NT2/D1 (cell line): ENCODE measurements around the gene SLC16A6.
"Not testable (repeated sequence)": the region's sequence is repeated elsewhere in the genome, so short reads cannot be mapped to it uniquely, and the experiment has no call there.

ENCODE experiments used
- DNase-seq: peaks from one replicate; pipeline ENCODE4 v3.0.0-alpha.2; 2011; ENCODE audit warnings: low read depth, low spot score
- H3K27me3 ChIP-seq: 2 replicates; pipeline ENCODE4 v1.6.0; 2011; ENCODE audit warnings: mild to moderate bottlenecking; ENCODE audit not compliant: insufficient read length, insufficient read depth
- H3K36me3 ChIP-seq: 2 replicates; pipeline ENCODE4 v1.6.1; 2011; ENCODE audit warnings: mild to moderate bottlenecking, low read length, mixed read lengths; ENCODE audit not compliant: insufficient read depth, insufficient read length
- H3K4me1 ChIP-seq: 2 replicates; pipeline ENCODE4 v1.5.1; 2011; ENCODE audit not compliant: insufficient read depth, insufficient read length
- H3K4me3 ChIP-seq: 2 replicates; pipeline ENCODE4 v1.5.1; 2011; ENCODE audit warnings: low read depth; ENCODE audit not compliant: insufficient read length
- H3K9ac ChIP-seq: 2 replicates; pipeline ENCODE4 v1.6.0; 2011; ENCODE audit warnings: low read depth; ENCODE audit not compliant: insufficient read length
- H3K9me3 ChIP-seq: 2 replicates; pipeline ENCODE4 v1.5.1; 2011; ENCODE audit warnings: mild to moderate bottlenecking, low read length; ENCODE audit not compliant: insufficient read depth
- SUZ12 ChIP-seq: IDR thresholded peaks from 2 replicates; pipeline ENCODE4 v1.6.1; 2011; ENCODE audit not compliant: insufficient read length, insufficient read depth; ENCODE audit errors: extremely low read depth
- YY1 ChIP-seq: IDR thresholded peaks from 2 replicates; pipeline ENCODE4 v1.6.1; 2011; ENCODE audit not compliant: insufficient read length, insufficient read depth
- ZNF274 ChIP-seq: IDR thresholded peaks from 2 replicates; pipeline ENCODE4 v1.6.1; 2011; ENCODE audit warnings: mild to moderate bottlenecking, low read depth, low read length

SLC16A6 gene

DNA sequence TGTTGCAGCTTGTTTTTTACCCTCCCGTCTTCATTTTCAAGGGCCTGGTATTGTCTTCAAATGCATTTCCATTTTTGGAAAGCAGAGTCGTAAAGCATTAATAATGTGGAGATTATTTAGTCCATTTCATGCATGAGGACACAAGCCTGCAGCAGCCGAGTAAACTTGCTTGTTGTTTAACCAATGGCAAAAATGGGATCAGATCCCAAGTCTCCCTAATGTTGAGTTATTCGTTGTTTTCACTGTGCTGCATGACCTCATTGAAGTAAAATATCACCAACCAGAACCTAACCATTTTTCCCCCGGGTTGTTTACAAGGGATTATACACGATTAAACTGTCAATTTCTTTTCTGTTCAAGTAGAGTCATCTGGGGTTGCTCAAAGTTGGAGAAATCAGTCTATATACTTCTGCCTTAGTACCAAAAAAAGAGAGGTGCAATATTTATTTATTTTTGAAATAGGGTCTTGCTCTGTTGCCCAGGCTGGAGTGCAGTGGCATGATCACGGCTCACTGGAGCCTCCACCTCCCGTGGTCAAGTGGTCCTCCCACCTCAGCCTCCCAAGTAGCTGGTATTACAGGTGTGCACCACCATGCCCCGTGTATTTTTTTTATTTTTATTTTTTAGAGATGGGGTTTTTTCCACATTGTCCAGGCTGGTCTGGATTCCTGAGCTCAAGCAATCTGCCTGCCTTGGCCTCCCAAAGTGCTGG, 30.7 kb downstream of the SLC16A6 start:
- no peak overlapping the region for H3K9ac ChIP-seq
- DNase-seq: no peak

DNA sequence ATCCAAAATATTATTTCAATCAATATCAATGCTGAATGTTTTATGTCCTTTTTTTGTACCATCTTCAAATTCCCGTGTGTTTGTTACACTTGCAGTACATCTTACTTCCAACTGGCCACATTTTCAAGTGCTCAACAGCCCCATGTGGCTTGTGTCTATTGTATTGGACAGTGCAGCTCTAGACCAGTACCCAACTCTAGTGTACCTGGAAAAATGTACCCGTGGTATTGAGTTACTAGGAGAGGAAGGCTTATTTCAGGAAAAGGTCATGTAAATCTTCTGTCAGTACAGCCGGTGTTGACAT, 31.3 kb downstream of the SLC16A6 start:
- not testable (repeated sequence) for H3K4me3 ChIP-seq, H3K9ac ChIP-seq

More for the DNA sequence above, 30.7 kb downstream of the SLC16A6 start:
- H3K4me3 ChIP-seq: no peak overlapping the region
- TF ChIP-seq YY1 (no peak), SUZ12 (no peak), ZNF274 (no peak)
- peaks cover 4% of the 10 kb centered on the region for H3K27me3 ChIP-seq
- no peaks in the 10 kb centered on the region for H3K9me3 ChIP-seq
- H3K4me1 ChIP-seq: no peaks in the 10 kb centered on the region
- H3K36me3 ChIP-seq: peaks cover 16% of the 10 kb centered on the region

GRCh38 chr17:68258890-68259647, 31.9 kb downstream of the SLC16A6 start:
- peak overlapping the region; percentile 19 for H3K4me3 ChIP-seq
- not testable (repeated sequence) for H3K9me3 ChIP-seq, DNase-seq, H3K4me1 ChIP-seq, H3K27me3 ChIP-seq
- H3K9ac ChIP-seq: peak overlapping the region; percentile 57
- H3K36me3 ChIP-seq: peaks cover 27% of the 10 kb centered on the region

More for the DNA sequence above, 31.3 kb downstream of the SLC16A6 start:
- not testable (repeated sequence) for H3K9me3 ChIP-seq, H3K4me1 ChIP-seq, H3K27me3 ChIP-seq, DNase-seq
- peaks cover 22% of the 10 kb centered on the region for H3K36me3 ChIP-seq

GRCh38 chr17:68257934-68258333, 33.0 kb downstream of the SLC16A6 start:
- Histone ChIP-seq H3K9ac (no peak overlapping the region), H3K36me3 (peaks cover 38% of the 10 kb centered on the region), H3K4me1 (no peaks in the 10 kb centered on the region), H3K9me3 (no peaks in the 10 kb centered on the region), H3K4me3 (no peak overlapping the region), H3K27me3 (peaks cover 4% of the 10 kb centered on the region)
- TF ChIP-seq YY1 (no peak), SUZ12 (no peak), ZNF274 (no peak)
- no peak for DNase-seq

DNA sequence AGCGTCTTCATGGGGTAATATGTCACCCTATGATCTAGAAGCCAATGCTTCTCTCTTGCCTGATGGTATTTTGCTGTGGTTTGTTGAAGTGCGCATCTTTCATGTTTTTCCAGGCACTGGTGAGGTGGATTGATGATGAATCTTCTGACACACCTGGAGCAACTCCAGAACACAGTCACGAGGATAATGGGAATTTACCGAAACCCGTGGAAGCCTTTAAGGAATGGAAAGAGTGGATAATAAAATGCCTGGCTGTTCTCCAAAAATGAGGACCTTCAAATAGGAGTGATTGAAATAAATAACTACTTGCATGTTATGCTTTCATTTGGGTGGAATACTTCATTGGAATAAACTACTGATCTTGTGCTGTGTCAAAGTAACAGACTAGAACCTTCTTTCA, 34.2 kb downstream of the SLC16A6 start:
- H3K36me3 ChIP-seq: peaks cover 49% of the 10 kb centered on the region
- H3K4me1 ChIP-seq, H3K4me3 ChIP-seq, H3K9me3 ChIP-seq, H3K27me3 ChIP-seq, H3K9ac ChIP-seq, DNase-seq: not testable (repeated sequence)

- DNase-seq: no peak
- no peaks in the 10 kb centered on the region for H3K9me3 ChIP-seq
- no peak overlapping the region for H3K9ac ChIP-seq
- peaks cover 4% of the 10 kb centered on the region for H3K27me3 ChIP-seq
- H3K4me3 ChIP-seq: no peak overlapping the region
- H3K36me3 ChIP-seq: peaks cover 55% of the 10 kb centered on the region
- TF ChIP-seq SUZ12 (no peak), YY1 (no peak), ZNF274 (no peak)
- no peaks in the 10 kb centered on the region for H3K4me1 ChIP-seq
Measured at GRCh38 chr17:68255731-68256538, 35.0 kb downstream of the SLC16A6 start.

- Histone ChIP-seq H3K4me1 (no peaks in the 10 kb centered on the region), H3K27me3 (peaks cover 4% of the 10 kb centered on the region), H3K9ac (no peak overlapping the region), H3K4me3 (no peak overlapping the region), H3K36me3 (peaks cover 63% of the 10 kb centered on the region), H3K9me3 (no peaks in the 10 kb centered on the region)
- no peak for DNase-seq
- TF ChIP-seq ZNF274 (no peak), YY1 (no peak), SUZ12 (no peak)
Measured at GRCh38 chr17:68255151-68255550, 35.8 kb downstream of the SLC16A6 start.

DNA sequence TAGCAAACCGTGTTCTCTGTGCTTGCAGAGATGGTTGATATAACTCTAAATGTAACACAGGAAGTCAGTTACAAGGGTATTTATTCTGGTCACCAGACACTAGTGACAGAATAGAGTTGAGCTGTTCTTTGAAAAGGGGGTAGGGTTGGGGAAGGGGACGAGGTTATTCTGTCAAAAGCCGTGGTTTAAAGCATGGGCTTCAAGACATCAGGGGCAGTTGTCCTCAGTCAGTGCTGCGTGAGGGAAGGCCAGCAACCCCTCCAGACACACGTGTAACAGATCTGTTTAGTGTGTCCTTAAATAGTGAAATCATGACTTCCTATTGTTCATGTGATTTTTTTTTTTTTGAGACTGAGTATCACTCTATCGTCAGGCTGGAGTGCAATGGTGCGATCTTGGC, 37.5 kb downstream of the SLC16A6 start:
- H3K4me3 ChIP-seq, H3K4me1 ChIP-seq, H3K27me3 ChIP-seq, H3K9me3 ChIP-seq, DNase-seq, H3K9ac ChIP-seq: not testable (repeated sequence)
- peaks cover 69% of the 10 kb centered on the region for H3K36me3 ChIP-seq
